HG03342 (cell line): ENCODE results near the gene CNKSR3.

Experiments
- ATAC-seq: cut with Tn5 transposase; IDR thresholded peaks from one replicate; pipeline ENCODE4 v1.9.1; 2021; ENCODE audit warnings: mild to moderate bottlenecking, moderate library complexity; ENCODE audit not compliant: unreplicated experiment

CNKSR3 gene

DNA sequence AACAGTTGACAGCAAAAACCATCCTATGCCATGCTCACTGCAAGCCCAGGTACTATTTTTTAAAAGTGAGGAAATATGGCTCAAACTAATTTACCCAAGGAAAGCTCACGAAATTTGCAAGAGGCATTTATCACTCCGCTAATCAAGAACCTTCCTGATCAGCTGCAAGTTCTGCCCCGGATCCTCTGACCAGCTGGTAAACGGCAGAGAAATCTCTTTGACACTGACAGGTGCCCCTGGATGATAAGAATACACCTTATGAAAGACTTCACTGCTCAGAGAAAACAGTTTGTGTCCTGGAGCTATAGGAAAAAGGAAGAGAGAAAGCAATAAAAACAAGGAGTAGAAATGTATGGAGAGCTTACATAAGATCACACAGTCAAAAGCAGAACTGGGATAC, 6.4 kb downstream of the CNKSR3 start:
- no peak for ATAC-seq

DNA sequence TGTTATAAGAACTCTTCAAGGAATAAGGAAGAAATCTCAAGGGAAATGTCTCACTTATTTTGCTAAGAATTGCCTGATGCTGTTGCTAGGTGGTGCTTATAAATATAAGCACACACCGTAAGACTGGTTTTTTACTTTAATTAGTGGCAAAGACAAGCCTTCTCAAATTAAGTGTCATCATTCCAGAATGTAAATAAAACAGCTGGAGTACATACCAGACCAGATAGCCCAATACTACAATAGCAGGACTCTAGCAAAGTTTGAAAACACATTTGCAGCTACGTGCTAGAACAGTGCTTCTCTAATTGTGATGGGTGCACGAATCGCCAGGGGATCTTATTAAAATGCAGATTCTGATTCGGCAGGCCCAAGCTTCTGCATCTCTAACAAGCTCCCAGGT, 6.8 kb downstream of the CNKSR3 start:
- ATAC-seq = no peak

DNA sequence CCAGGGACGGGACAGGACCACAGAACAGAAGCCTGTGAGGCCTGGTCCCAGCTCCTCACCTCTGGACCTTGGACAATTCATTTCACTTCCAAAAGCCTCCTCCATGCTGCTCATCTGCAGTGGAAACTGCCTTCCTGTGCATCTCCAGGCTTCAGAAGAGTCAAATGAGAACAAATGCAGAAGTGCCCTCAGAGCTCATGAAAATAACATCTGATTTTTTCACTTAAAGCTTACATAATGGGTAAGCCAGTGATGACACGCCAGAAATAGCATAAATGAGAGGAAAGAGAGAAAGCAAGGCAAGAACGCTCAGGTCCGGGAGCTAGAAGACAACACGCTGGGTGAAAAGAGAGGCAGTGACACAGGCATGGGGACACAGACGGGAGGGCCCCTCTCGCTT, 7.9 kb downstream of the CNKSR3 start:
- ATAC-seq = no peak

DNA sequence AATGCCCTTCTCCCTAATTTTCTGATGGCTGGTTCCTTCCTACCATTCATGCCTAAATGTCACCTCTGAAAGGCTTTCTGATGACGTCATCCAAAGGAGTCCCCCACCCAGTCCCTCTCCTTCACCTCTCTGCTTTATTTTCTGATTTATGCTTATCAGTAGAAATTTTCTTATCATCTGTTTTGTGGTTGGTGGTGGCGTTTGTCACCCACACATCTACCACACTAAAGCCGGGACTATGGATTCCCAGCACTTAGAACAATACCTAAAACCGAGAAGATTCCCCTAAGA, 9.0 kb downstream of the CNKSR3 start:
- no peak for ATAC-seq

DNA sequence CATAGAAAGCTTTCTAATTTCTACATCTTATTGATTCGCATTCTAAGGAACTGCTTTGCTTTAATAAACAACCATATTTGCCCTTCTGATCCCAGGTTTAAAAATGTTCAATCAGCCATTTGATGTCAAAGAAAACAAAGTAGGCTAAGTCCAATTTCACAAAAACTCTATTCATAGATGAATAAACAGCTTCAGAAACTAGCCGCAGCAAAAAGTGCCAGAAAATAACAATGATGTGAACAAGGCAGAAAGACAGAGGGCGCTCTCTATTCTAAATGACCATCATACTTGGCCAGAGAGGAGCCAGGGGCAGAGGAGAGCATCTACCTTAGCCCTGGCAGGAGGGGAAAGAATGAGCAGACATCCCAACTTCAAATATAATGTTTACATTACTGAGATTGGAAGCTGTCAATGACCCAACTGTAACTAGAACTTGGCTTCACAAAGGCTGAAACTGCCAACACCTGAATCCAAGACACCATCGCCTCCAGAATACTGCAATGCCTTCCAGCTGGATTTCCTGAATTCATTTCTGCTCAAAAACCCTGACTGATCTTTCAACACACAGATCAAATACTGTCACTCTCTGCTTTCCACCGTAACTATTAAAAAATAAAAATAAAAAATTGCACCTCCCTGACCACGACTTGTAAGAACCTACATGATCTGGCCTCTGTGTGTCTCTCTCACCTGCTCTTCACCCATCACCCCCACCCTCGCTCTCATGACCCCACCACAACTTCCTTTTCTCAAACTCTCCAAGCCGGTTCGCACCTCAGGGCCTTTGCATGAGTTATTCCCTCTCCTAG, 9.5 kb downstream of the CNKSR3 start:
- no peak for ATAC-seq

DNA sequence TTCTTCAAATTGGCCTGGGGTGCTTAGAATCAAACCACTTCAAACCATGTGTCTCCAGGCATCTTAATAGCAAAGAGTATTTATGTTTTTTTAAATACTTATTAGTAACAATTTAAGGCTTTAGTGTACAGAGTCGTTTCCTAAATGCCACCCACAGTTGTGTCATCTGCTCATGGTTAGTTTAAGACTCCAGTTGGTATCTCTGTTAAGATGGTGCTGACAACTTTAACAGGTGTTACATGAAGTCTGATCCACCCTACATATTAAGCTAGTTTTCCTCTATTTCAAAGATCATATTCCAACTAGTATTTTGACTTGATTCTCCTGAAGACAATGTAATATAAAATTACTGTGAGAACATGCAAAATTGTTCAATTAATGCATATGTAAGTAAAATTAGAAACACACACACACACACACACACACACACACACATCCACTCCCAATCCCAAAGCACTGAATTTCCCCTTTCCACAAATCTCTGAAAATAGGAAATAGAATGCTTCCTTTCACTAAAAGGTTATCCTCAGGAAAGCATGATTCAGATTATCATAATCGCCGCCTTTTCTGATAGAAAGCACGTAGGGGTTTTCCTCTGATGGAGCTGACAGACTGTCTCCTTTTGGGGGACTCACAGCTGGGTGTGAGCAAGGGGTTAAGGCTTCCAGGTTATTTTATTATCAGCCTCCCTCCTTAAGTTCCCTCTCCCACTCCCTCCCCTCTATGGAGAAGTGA, 10.5 kb downstream of the CNKSR3 start:
- ATAC-seq = no peak

DNA sequence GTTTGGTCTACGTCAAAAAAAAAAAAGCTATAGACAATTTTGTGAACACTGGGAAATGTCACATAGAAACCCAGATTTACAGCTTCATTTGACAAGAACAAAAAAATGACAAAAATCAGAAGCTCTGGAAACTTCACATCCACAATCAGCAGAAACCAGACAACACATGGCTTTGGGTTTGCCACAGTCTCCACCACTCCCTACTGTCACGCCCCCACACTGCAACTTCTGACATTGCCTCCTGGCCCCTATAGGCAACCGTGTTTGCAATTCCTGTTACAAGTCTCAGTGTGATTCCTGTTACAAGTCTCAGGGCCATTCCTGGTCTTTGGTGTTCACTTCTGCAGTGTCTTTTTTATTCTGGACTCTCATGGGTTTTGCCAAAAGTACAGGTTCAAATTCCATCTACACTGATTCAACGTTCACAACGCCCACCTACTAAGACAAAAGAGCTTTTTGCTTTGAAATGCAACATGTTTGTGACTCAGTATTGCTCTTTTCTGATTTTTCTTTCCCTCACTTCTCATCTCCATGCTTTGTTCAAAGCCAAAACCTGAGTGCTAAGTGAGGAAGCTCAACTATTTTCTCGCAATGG, 12.0 kb downstream of the CNKSR3 start:
- no peak for ATAC-seq

DNA sequence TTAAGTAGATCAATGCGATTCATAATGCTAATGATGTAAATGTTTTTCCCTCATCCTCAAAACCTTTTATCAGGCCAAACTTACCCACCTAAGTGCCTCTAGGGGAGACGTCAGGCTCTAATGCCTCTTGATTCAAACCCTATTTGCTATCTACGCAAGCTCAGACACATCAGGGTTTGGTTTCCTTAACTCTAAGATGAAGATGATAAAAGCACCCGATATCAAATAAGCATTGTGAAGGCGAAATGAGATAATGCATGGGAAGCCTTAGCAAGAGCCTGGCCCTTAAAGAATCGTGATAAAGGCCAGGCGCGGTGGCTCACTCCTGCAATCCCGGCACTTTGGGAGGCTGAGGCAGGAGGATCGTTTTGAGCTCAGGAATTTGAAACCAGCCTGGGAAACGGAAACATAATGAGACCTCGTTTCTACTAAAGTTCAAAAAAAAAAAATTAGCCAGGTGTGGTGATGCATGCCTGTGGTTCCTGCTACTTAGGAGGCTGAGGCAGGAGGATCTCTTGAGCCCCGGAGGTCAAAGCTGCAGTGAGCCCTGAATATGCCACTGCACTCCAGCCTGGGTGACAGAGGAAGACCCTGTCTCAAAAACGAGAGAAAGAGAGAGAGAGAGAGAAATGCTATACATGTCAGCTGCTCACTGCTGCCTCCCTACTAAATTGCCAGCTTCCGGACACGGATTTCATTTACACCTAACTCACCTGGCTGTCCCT, 13.5 kb downstream of the CNKSR3 start:
- no peak for ATAC-seq

DNA sequence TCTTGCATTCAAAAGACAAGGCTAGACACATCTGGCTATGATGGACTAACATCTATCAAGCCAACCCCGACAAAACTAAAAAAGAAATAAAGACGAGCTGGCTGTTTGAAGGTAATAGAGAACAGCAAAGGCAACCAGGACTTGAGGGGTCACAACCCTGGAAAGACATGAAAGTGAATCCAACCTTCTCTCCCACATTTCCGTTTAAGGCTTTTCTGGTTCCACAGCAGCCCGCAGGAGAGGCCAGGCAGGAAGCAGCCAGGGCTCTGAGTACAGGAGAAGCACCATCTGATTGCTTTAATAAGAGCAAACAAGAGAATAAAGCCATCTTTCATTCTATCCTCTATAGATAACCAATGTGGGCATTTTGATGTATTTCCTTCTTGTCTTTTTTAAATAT, 14.3 kb downstream of the CNKSR3 start:
- no peak for ATAC-seq

DNA sequence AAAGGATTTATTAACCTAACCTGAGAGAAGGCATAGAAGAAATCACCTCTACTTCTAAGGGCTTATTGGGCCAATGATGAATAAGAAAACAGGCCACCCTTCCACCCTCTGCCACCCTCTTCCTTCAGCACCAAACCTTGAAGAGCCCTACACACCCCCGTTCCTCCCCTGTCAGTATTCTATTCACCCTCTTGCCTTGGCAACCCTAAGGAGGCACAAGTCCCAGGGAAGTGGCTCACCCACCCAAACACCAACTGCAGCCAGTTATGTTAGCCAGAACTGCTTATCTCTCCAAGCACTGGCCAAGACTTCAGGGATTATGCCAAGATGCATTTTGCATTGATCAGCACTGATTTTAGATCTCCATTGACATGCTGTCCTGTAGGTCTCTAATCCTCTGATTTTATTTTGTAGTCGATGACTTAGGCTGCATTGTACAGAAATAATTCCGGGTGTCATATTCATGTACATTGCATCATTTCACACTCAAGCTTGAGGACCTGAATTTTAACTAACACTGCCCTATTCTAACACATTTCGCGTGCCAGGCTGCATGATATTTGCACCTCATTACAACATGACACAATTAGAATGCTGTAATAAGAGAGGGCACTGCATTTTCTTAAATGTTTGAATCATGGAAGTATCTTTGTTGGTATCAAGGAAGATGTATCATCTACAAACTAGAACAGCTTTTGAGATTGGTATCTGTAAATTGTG, 15.7 kb downstream of the CNKSR3 start:
- no peak for ATAC-seq

DNA sequence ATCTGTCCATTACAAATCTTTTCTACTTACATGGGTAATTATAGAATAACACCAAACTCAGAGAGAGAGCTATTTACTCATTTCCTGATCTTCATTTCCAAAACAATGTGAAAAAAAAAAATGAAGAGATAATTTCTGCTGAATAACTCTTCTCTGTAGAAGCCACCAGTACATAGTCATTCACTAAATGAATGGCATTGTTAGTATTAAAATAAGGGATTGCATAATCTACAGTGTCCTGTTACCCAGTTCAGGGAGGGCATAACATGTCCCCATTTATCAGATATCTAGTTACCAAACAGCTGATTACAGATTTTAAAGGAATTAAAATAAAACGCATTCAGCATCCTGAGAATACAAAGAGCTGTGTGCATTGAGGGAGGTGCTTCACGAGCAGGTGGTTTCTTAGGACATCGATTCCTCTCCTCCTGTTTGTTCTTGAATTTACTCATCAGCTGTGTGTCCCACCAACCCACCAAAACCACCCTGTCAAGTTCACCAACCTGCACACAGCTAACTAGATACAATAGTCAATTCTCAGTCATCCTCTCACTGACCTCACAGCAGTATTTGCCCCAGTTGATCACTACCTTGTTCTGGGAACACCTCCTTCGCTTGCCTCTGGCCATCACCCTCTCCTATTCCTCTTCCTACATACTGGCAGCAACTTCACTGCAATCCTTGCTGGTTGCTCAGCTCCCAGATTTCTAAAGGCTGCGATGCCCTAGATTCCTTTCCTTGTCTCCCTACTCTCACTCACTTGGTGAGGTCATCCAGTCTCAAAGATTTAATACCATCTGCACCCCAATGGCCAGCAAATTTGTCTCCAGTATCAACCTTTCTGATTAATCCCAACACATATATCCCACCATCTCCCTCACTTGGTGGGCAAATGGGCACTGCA, 18.7 kb downstream of the CNKSR3 start:
- peak; percentile 61 for ATAC-seq

DNA sequence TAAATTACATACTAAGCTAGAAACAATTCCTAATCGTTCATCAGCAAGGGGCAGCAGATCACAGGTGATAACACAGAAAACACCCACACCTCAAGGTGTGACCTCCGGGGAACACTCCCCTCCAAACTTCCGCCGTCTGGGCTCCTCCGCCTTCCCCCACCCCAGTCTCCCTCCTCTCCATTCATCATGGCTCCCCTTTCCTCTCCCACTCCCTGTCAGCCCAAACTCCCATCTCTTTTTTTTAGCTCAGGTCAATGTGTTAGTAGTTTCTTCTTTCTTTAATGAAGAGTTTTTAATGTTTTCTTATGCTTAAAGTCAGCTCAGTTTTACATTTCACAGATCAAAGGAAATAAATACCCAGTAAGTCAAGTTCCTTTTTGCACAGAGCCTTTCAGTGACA, 20.7 kb downstream of the CNKSR3 start:
- ATAC-seq = no peak

DNA sequence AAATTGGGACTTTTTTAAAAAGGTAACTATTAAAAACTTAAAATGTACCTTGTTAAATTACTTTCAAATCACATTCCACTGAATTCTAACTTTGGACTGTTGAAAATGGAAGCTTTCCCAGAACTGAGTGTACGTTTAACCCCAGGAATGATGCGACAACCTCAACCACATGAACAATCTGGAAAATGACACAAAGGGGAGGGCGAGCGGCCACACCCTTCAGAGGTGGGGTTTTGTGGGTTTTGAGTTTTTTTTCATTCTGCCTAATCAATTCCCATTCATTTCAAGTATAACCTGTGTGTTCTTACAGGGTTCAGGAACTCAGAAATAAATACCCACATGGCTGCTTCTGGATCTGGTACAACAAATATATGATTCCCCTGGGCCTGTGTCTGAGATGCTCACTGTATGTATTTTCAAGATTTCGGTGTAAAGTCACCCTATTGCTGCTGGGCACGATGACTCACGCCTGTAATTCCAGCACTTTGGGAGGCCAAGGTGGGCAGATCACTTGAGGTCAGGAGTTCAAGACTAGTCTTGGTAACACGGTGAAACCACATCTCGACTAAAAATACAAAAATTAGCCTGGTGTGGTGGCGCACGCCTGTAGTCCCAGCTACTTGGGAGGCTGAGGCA, 21.6 kb downstream of the CNKSR3 start:
- no peak for ATAC-seq

DNA sequence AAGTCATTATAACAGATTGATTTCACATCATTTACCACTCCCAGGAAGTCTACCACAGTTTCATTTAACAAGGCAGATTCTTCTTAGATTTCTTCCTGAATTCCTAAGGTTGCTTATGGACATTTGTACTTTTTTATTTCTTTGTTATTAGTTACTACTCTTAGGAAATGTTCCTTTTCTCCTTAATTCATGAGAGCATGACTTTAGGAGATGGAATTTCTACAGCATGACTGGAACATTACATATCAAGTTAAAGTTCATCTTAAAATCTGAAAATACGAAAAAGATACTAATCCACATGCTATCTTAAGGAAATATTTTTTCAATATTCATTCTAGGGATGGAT, 22.3 kb downstream of the CNKSR3 start:
- no peak for ATAC-seq

DNA sequence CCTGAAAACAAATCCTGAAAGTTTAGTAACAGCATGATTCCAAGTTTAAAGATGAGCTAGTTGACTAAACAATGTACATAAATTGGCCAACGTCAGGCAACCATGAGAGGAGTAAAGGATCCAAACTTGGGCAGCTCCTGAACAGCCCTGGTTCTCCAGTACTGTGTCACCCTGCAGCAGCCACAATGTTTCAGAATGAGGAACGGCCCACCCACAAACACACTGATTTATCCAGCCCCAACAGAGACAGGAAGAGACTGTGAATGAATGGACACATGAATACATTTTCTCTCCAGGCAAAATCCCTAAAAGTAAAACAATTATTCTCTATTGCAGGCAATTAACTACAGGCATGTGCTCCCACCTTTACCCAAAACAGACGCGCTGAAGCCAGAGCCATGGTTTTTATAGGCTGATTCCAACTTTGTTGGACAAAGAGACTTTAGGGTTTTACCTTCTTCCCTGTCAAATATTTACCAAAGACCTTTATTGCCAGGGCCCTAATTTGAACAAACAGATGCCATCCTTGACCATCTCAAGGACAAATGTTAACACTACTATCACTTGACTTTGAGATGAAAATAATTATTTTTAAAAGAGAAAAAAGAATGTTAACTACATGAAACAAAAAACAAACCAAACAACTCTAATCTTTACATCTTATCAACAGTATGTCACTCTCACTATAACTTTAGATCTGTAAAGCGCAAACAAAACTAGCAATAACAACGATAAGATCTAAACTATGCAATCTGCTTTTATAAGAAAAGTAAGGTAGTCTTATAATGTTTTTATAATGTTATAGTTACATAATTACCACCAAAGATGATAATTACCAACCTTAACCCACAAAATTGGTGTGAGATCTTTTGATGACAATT, 22.9 kb downstream of the CNKSR3 start:
- ATAC-seq = no peak

DNA sequence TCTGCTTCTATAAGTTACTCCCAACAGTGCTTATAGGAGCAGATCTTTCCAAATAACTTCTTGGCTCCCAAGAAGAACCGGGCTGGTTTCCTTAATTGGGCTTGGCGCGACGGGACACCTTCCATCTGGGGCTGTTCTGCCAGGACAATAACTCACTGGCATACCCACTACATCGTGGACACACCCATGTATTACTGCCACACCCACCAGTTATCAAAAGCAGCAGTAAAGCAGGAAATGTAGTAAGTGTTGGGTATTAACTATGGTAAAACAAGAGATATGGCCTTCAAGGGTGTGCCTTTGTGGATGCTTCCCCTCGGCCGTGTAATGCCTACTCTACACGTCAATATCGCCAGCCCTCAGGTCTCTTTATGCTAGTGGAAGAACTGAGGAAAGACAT, 24.7 kb downstream of the CNKSR3 start:
- no peak for ATAC-seq

DNA sequence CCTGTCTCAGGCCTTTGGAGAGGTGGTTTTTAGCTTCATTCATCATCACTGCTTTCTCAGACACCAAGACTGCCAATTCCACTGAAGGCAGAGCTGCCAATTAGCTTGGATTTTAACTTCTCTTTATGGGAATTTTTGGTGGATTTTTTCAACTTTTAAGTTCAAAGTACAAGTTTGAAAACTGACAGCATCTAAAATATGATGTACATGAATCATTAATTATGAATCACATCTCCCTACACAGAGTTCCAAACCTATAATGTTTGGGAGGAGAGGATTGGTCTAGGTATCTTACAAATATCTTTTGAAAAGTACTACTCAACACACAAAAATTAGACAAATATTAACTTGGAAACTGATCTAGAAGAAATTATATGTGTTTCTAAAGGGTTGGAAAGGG, 25.5 kb downstream of the CNKSR3 start:
- ATAC-seq = no peak

DNA sequence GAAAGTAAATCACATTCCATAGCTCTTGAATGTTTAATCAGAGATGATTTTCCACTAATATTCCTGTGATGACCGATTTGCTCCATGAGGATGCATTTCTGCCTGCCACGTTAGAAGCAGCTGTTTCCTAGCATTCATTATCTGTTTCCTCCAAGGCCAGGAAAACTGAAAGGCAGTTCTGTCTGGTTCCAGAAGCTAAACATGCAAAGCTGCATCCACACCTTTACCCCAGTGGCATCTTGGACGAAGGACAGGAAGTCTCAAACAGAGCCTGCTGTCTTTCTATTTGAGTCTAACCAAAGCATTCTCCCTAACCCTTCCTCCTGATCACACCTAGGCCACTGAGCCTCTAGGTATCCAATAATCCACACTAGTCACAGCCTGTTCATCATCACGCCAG, 27.6 kb downstream of the CNKSR3 start:
- ATAC-seq = no peak
